GM18870 (cell line): ENCODE results near the gene CBX8.

Experiments
- ATAC-seq: cut with Tn5 transposase; IDR thresholded peaks from one replicate; pipeline ENCODE4 v1.9.1; 2021; ENCODE audit warnings: moderate library complexity; ENCODE audit not compliant: unreplicated experiment

Gene CBX8

DNA sequence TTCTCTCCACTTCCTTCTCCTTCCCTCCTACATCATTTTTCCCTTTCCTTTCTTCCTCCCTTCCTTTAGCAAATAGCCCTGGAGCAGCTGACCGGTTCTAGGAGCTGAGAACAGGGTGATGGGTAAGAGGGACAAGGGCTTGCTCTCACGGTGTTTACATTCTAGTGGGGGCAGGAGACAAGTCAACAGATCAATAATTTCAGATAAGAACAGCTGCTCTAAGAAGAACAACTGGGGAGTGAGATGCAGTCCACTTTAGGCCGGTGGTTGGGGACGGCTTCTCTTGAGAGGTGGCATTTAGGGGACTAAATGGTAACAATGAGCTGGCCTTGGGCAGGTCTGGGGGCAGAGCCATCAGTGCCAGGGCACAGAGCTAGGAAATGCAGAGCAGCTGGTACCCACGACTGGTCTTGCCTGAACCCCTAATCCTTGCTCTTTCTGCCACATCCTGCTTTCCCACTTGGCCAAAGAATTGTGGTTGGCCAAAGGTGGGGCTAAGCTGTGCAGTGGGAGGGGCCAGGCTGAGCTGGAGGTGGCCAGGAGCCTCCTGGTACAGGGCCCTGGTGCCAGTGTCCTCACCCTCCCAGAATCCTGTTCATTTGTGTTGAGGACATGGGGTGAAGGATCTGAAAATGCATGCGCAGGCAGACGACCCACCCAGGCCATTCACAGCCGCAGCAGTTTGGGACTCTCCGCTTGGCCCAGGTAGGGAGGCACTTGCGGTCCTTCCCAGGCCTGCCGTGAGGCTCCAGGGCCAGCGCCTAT lies 24.6 kb upstream of the CBX8 start:
- ATAC-seq = no peak

DNA sequence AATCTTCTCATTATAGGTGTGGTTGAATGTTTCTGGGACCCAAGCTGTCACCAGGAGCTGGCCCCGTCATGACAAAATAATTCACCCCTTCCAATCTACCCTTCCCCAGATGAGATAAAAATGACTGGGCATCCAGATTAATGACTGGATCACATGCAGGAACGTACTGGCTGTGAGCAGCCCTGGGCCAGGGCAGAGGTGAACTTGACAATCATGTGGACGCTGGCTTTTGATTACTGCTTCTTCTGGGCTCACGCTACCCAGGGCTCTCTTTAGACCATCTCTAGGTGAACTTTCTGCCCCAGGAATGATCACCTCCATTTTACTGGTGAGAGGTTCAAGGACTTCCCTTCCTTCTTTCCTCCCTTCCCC lies 24.1 kb upstream of the CBX8 start:
- ATAC-seq = no peak

DNA sequence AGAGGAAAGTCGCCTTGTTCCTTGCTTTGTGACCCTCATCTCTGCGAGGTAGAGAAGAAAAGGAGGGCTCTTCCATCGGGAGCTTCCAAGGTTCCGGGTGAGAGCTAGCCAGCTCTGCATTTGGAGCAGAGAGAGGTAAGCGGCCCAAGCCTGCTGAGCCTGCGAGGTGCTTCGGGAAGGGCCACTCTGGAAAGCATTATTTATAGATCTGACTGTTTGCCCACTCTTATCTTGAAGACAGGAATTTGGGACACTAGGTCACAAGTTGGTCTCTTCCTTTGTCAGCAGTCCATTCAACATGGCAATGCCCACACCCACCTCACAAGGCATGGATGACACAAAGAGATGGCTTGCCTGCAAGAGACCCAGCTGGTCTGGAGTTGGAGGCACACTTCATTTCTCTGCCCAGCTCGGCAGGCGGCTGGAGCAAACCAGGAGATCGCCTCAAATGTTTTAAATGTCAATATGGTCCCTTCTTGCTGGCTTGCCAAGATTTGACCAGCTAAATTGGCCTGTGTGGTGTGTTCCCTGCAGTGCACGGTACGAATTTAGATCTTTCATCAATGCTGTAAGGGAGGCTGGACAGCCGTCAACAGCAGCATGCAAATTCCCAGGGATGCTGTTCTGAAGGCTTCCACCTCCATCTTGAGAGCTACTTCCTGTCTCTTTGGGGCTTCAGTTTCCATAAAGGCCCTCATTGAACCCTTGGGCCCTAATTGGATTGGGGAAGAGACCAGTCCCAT lies 22.8 kb upstream of the CBX8 start:
- no peak for ATAC-seq

DNA sequence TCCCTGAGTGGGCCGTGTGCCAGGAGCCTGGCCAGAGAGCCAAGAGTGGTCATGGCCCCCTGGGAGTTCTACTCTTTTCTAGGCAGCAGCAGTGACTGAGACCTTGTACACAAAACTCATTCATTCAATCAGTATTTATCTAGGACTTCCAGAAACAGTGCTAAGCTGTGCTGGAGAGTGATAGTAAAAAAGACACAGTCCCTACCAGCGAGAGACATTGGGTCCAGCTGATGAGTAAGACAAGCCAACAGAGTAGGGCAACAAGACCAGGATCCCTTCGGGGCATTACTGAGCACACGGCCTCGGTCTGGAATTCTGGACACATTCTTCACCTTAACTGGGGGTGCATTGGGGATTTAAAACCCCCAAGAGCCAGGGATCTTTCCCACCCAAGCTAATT lies 22.2 kb upstream of the CBX8 start:
- no peak for ATAC-seq

DNA sequence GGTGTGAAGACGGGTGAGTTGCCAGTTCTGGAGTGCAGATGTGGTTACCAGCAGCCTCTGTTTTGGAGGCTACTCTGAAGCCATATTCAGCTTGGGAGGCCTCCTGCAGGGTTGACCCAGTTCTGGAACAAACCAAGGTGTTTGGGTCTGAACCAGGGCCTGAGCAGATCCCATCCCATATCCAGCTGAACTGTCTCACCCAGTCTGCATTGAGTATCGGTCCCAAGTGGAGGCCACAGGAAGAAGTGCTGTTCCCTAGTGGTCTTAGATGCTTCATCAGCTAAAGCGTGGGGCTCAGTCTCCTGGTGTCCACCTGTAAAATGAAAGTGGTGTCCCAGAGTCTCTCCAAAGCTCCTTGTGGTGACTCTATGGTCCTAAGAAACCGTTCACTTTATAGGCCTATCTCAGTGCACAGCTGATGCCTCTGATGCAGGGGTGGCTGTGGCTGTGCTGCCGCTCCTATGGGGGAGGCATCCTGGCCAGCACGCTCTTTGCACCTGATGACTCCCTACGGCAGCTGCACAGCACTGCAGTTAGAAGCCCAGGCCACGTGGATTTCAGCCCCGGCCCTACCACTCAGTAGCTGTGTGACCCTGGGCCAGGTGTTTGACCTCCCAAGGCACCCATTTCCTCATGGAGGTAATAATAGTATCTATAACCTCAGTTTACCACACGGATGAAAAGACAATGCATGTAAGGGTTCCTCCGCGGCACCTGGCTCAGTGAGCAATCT lies 21.3 kb upstream of the CBX8 start:
- no peak for ATAC-seq

DNA sequence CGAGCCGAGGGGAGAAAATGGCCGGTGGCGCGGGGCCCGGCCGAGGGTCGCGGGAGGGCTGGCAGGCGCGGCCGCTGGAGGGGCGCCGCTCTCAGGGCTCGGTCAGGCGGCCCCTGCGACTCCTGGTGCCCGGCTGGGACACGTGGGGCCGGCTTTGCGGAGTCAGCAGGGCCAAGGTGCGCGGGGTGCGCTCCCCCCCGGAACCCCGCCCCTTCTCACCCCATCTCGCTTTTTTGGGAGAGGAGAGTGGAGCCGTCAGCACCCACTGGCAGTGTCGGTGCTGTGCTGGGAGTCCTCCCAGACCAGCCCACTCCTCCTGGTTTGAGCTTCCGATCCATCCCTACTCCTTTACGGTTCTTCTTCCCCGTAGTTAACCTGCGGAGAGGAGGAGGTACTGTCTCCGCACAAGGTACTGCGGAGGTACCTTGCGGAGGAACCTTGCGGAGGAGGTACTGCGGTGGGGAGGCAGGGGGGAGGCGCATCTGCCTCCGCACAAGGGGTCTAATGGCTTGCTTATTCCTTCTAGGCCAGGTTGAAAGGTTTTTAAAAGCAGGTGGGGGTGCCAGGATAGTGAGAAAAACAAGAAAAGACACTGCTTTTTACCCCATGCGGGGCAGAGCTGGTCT lies 19.1 kb upstream of the CBX8 start:
- ATAC-seq = no peak

DNA sequence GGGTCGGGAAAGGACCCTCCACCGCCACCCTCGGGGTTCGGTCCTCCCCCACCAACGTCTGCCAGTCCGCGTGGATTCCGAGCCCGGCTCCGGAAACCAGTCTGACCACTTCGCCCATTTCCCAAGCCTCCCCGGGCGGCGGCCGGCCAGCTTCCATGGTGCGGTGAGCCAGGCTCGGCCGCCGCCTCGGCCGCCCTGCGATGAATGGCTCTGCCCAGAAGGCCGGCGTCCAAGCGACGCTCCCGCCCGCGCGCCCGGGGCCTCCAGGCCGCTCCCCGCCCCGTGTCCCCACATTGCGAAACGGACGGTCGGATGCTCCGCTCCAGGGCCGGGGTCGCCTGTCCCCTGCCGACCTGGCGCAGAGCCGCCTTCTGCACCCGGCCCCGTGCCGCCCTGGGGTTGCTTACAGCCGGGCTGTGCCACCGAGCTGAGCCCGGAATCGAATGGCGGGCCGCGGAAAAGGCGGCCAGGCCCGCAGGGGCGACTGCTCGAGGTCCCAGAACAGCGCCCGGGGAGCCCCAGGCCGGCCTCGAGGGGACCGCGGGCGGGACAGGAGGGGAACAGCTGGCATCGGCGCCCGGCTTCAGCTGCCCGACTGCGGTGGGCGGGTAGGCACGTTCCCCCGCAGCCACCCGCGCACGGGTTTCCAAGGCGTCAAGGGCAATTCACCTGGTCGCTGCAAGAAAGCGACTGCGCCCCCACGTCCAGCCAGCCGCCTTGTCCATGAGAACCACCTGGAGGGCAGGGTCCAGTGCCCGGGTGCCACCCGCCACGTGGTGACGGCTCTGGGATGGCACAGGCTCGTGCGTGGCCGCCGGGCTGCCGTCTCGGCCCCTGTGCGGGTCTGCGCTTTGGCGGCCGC lies 18.3 kb upstream of the CBX8 start:
- ATAC-seq = no peak

DNA sequence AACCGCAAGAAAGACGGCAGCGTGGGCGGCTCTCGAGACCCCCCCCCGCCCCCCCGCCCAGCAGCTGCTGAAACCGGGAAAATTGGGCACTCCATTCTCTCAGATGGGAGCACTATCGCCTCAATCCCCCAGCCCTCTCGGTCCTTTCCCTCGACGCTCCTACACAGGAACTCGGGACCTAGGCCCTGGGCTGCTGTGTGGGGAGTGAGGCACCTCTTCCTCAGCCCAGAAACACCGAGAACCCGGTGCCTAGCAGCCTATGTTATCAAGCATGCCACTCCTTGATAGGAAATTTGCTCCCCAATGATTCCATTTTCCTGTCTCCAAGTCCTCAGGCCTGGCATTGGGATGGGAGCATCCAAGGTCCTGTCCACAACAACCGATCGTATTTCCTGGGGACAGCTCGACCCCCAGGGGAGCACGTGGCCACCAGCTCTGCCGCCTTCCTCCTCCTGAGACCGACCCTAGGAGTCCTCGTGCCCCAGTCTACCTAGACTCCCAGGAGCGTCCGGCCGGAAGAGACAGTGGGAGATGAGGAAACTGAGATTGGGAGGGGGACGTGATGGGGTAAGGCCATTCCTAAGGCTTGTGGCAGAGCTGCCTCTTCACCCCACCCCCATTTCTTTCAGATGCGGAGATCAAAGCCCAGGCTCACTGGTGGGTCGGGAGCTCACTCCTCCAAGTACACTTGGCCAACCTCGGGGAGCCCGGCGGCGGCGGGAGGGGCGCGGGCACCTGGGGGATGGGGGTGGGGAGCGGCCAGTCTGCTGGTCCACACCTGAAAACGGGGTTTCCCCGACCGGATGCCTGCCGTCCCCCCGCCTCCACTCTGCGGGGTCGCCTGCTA lies 17.5 kb upstream of the CBX8 start:
- no peak for ATAC-seq

DNA sequence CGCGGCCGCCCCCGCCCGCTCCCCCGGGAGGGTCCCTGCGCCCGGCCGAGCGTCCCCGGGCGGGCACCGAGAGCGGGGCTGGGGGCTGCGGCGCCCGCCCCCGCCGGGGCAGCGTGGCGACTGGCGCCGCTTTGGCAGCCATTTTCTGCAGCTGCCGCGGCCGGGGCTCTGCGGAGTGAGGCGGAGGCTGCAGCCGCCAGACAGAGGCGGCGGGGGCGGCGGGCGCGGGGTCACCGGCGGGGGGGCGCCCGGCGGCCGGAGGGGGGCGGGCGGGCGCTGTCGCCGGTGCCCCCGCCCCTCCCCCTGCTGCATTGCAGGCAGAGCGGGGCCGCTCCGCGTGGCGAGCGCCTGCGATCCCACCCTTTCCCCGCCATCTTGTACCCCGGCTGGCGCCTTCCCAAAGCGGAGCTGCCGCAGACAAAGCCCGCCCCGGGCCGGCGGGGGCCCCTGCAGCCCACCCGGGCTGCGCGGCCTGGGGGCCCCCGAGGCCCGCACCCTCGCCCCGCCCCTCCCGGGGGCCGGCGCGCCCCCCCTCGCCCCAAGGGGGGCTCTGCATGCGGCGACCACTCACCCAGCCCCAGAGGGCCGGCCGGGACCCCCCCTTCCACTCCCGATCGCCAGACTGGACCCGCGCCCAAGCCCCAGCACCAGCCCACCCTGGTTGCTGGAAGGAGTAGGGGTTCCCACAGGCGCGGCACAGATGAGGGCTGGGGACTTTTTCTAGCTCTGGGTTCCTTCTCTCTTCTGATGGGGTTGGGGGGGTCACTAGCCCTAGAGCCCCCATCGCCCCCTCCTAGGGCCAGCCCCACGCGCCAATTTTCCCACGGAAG lies 16.6 kb upstream of the CBX8 start:
- ATAC-seq = no peak

DNA sequence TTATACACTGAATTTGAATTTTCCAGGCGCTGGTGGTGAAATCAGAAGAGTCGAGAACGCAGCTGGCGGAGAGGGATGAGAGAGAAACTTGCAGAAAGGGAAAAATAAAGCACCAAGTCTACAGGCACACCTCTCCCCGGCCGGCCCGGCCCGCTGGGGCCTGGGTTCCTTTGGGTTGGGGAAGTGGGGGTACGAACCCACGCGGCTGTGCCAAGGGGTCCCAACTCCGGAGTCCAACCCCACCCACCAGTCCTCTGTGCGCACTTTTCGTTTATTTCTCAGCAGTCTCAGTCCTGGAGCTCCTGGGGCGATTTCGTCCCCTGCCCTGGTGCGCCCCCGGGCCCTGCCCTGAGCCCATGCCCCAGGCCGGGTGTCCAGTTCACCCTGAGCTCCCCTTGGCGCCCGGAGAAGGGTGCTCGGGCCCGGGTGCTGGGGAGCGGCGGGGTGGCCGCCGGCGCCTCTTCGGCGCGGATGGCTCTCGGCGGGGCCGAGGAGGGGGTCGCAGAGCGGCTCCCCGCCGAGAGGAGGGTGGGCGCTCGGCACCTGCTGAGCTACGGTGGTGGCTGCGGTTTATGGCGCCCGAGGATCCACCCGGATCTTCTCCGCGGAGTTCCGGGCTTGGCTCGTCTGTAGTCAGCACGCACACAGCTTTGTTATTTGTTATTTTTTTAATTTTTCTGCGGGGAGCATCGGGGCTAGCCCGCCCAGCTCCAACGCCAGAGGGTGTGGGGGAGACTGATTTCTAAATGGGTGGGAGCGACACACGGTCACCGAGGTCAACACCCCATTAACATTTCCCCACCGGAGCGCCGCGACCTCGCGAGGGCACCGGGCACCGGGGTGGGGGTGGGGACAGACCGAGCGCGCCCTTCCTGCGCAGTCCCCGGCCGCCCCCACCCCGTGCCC lies 15.7 kb upstream of the CBX8 start:
- ATAC-seq = no peak

DNA sequence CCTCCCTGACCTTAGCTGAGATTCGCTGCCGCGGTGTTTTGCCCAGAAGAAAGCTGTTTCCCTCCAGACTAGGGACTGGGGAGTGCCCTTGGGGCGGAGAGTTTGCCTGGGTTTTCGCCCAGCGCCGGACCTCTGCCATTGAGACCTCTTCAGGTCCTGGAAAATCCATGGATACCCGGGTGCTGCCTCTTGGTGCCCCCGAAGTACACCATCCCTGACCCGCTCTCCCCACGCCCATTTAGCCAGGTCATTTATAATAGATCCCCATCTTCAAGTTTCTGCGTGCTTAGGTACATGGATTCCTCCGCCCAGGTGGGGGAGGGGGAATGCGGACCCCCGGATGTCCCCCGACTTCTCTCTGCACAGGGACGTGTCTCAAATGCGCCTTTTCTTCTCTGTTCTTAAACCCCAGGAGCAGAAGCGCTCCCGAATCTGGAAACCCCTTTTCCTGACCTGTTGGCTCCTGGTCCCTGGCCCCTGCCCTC lies 15.0 kb upstream of the CBX8 start:
- no peak for ATAC-seq

DNA sequence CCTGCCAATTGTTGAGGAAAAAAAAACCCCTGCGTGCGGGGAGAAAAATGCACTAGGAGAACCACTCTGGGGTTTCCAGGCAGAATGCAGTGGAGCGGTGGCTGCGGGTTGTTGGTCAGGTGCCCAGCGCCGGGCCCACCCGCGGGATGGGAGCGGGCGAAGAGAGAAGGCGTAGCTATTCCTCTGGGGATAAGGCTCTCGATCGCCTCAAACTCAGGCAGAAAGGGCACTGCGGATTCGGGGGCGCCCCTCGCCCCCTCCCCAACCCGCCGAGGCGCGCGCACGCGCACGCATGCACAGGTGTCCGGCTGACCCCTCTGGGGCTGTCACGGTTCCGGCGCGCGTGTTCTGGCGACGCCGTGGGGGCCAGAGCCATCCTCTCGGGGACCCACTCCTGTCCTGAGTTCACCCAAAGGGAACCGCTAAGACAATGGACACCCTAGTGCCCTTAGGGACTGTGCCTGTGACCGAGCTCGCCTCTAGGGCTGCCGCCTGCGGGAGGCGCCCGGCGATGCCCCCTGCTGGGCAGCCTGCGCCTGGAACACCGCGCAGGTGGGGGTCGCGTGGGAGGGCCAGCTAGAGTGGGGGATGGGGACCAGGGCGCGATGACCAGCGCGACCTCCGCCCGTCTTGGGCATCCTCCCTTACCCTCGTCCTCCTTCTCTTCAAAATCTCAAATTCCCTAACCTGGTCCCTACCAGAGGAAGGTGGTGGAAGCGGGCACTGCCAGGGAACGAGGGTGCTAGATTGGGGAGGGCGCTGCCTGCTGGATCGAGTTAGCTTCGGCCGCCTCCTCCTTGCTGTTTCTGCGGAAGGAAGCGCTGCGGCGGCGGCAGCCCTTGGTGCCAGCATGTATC lies 14.4 kb upstream of the CBX8 start:
- ATAC-seq = no peak

DNA sequence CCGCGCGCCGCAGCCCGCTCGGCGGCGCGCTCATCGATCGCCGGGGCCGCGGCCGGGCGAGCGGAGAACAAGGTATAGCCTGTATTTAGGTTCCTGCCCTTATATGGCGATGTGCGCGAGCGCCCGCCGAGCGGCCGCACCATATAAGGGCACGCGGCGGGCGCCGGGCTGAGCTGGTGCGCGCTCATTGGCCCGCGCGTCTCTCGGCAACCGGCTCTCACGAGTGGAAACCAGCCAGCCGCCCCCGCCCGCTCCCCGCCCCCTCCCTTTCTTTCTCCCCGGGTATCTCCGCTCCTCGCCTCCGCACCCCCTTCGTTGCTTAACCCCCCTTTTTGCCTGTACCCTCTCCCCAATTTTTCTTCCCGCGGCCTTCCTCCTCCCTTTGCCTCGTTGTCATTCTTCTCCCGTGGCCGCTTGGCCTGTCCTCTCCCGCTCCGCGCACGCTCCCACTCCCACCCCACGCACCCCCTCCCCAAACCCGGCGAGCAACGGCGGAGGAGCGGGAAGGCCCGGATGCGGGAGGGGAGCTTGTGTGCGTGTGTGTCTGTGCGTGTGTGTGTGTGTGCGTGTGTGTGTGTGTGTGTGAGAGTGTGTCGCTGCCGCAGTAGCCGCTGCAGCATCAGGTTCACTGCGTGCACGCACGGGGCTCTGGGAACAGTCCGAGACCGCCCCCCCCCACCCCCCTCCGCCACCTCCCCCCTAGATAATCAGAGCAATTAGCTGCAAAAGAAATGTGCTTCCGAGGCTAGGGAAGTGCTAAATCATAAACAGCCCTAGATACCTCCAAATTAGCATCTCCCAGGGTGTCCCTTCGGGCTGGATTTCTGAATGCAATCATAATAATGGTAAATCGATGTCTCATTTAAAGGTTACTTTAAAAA lies 13.5 kb upstream of the CBX8 start:
- ATAC-seq = peak; percentile 61

DNA sequence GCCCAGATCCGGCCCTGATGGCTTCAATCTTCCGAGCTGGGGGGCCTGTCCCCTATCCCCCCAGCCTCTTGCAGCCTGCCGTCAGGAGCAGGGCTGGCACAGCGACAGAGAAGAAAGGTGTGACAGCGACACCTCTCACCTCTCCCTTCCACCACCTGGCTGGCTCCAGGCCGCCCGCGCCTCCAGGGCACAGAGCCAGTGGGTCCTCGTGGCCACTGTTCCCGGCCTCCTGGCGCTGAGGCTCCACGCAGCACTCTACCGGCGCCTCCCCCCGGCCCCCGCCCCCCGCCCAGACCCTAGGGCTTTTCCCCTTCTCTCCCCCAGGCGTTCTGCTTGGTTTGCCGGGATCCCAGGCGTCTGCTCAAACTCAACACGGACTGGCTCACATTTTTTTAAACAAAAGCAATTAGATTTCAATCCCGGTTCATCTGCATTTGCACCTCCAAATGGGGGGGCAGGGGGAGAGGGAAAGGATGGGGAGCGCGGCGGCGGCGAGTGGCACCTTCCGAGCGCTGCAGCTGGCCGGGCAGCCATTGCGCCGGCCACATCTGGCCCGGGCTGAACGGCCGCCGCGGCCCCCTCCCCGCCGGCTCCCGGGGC lies 12.8 kb upstream of the CBX8 start:
- ATAC-seq = no peak

DNA sequence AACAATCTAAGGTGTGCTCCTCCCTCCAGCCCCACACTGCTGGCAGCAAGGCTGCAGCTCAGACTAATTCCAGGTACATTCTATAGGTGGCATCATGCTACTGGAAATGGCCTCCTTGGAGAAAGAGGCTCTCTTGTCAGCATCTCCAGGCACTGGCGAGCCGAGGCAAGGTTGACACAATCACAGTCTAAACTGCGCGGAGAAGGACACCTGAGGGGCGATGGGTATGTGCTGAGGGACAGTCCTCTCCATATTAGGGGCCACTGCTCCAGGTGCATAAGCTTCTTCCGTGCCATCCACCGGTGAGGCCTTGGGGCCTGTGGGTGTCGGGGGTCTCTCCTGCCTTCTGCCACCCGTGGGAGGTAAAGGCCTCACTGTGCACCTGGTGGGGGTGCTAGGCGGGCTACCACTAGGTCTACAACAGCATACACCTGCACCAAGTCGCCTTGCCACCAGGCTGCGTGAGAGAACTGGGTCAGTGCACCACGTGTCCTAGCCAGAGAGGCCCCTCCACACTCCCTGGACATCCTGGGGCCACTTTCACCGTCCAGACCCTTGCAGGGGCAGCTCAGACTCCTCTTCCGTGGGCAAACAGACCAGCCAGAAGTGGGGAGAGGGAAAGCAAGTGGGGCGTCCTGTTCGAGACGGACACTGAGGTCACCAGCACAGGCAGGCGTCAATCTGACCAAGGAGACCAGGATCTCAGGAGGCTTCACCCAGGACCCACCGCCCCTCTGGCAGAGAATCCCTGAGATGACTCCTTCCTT lies 12.1 kb upstream of the CBX8 start:
- ATAC-seq = no peak
